Islet of Langerhans (tissue), 1 donor: ENCODE results near the gene C19orf25.
"Not testable (repeated sequence)": the region's sequence is repeated elsewhere in the genome, so short reads cannot be mapped to it uniquely, and the experiment has no call there.

Source experiments
- FAIRE-seq: peaks from one replicate; lab custom pipeline; 2011; peaks lifted over from hg19 to GRCh38; lab: Jason Lieb, UNC

C19orf25 gene

DNA sequence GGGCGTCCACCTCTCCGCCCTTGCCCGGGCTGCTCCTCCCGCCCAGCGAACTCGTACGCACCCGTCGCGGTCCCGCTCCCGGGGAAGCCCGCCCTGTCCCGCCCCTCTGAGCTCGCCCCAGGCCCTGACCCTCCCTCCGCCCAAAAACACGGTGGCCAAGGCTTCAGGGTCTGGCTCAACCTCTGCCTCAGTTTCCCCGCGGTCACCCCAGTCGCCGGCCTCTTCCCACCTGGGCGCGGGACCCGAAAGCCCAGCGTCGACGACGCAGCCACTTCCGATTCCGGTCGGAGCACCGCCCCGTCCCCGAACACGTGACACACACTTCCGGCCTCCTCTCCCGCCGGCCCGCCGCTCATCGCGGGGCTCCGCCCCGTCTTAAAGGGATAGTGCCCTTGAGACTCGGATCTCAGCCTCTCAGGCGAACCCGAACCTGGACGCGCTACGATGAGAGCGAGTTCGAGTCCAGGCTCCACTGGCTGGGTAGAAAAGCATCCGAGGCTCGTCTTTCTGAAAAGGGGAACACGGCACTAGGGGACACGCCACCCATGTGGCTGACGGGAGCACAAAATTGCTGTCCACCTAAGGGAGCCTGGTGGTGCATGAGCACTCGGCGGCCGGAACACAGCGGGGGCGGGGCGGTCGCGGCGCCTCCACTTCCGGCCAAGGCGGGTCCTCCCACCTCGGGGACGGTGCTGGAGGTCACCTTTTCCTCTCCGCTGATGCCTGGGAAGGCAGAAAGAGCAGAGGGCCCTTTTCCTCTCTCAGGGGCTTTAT, at the start of gene C19orf25:
Gene C19orf25 (minus strand): TSS at position 282 of the 774 bp plus-strand sequence. CDS start 312 bp downstream, outside the sequence.
- FAIRE-seq: peak; percentile 86

DNA sequence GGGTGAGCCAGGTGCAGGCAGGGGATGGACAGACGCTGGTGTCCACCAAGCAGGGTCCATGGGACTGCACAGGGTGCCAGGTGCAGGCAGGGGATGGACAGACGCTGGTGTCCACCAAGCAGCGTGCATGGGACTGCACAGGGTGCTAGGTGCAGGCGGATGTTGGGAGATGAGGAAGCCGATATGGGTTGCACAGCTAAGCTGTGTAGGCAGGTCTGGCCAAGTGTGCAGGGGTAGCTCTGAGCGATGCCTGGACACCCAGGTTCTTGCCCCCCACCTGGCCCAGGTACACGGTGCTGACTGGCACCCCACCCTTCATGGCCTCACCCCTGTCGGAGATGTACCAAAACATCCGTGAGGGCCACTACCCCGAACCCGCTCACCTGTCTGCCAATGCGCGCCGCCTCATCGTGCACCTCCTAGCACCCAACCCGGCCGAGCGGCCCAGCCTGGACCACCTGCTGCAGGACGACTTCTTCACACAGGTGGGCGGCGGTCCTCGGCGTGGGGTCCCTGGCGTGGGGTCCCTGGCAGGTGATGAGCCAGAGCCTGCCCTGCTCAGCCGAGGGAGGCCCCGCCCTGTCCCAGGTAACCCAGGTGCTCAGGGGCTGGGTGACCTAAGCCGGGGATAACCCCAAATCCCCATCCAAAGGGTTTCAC, 48.8 kb upstream of the C19orf25 start:
- FAIRE-seq: no peak

DNA sequence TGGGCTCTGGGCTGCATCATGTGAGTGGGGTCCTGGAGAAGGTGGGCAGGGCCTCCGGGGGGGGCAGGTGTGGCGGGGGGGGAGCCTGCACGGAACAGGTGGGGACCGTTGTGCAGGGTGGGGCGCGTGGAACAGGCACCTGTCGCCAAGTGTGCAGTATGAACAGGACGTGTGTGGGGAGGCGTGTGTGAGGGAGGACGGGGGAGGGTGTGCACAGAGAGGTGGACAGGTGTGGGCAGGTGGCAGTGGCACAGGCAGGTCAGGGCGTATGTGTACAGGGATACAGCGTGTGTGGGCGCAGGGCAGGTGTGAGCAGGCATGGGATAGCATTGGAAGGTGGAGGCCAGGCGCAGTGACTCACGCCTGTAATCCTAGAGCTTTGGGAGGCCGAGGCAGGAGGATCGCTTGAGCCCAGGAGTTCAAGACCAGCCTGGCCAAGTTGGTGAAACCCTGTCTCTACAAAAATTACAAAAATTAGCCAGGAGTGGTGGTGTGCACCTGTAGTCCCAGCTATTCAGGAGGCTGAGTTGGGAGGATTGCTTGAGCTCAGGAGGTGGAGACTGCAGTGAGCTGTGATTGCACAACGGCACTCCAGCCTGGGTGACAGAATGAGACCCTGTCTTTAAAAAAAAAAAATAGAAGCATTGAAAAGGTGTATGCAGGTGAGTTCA, 48.1 kb upstream of the C19orf25 start:
- no peak for FAIRE-seq

DNA sequence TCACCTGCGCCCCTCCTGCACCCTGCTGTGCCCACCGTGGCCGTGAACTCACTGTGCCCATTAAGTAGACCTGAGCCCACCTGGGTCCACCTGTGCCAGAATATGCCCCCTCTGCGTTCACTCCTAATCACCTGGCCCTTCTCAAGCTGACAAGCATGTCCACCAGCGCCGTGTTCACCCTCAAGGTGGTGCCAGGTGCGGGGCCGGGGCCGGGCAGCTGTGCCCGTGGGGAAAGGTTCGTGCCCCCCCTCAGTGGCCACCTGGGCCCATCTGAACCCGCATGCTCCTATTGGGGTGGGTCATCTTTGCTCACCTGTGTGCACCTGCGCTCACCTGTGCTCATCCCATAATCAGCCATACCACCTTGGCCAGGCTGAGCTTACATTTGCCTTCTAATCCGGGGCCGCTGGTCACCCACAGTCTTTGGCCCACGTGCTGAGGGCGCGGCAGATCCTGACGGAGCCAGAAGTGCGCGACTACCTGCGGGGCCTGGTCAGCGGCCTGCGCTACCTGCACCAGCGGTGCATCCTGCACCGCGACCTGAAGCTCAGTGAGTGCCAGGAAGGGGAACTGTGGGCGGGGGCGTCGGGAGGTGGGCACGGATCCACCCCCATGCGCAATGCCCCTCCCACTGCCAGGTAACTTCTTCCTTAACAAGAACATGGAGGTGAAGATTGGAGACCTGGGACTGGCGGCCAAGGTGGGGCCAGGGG, 47.2 kb upstream of the C19orf25 start:
- FAIRE-seq: no peak

DNA sequence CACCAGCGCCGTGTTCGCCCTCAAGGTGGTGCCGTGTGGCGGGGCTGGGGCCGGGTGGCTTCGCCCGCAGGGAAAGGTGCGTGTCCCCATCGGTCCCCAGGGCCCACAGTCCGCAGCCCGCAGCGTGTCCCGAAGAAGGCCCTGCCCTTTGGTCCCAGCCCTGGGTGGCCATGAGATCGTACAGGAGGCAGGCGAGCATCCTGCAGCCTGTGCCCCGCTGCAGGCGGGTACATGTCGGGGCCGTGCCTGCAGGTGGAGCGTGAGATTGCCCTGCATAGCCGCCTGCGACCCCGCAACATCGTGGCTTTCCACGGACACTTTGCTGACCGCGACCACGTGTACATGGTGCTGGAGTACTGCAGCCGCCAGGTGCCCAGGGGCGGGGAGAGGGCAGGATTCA, 46.3 kb upstream of the C19orf25 start:
- no peak for FAIRE-seq

DNA sequence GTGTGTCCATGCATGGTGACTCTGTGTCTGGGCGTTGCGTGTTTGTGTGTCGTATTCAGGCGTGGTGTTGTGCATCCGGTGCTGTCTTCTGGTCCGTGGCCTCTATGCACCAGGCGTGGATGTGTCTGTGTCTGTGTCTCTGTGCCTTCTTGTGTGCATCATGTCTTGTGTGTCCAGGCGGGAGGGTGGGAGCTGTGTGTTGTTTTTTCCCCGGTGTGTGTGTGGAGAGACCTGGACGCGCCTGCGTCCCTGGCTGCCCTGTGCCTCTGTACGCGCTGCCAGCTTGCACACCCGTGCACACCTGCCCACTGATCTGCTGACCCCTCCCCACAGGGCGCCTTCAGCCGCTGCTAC, 45.9 kb upstream of the C19orf25 start:
- FAIRE-seq: no peak

DNA sequence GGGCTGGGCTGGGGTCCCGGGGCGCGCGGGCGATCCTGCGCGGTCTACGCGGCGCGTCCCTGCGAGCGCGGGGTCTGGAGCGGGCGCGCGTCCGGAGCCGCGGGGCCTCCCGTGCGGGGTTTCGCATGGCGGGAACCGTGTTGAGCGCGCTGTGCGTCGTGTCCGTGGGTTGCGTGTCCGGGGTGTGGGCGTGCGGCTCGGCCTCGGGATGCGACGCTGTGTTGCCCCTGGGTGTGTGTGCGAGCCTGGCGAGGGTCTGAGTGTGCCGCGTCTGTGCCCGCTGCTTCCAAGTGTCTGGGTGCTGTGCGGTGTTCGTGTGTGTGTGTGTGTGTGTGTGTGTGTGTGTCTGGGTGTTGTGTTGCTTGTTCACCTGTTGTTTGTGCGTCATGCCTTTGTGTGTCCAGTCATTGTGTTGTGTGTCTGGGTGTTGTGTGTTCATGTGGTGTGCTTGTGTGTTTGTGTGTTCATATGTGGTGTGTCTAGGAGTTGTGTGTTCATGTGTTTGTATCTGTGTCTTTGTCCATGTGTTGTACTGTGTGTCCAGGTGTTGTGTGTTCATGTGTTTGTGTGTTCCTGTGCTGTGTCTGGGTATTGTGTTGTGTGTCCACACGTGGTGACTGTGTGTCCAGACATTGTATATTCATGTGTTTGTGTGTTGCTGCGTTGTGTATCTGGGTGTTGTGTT, 45.4 kb upstream of the C19orf25 start:
- FAIRE-seq: no peak

DNA sequence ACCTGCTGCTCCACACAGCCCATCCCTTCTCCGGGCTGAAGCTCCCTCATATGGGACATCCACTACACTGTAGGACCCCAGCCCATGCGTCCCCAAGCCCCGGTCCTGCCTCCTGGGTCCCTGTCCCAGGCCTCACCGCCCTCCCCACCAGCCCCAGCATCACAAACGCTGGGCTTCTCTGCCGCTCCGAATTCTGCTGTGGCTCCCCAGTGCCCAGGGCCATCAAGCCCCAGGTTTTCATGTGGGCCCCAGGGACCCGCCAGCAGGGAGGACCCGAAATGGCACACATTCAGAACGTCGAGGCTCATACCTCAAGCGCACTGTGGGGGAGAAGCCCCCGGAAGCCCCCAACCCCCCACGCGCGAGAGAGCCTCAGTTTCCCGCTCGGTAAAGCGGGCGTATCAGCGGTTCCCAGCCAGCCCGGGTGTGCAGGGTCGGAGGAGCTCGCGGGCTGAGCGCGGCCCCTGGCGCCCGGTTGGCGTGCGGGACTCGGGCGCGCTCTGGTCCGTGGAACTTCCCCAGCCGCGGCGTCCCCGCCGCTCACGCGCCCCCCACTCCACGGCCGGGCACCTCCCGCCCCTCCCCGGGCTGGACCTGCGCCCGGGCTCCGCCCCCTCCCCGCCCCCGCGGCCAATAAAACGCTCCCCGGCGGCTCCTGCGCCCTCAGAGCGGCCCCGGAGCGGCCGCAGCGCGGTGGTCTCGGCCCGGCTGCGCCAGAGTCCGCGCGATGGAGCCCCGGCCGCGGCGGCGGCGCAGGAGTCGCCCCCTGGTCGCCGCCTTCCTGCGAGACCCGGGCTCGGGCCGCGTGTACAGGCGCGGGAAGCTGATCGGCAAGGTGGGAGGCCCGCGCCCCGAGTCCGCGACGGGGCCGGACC, 44.6 kb upstream of the C19orf25 start, which contains the start of gene PLK5:
Gene PLK5 (plus strand): TSS at position 666 of the 875 bp plus-strand sequence. CDS start 2,920 bp downstream, outside the sequence.
- FAIRE-seq: no peak

DNA sequence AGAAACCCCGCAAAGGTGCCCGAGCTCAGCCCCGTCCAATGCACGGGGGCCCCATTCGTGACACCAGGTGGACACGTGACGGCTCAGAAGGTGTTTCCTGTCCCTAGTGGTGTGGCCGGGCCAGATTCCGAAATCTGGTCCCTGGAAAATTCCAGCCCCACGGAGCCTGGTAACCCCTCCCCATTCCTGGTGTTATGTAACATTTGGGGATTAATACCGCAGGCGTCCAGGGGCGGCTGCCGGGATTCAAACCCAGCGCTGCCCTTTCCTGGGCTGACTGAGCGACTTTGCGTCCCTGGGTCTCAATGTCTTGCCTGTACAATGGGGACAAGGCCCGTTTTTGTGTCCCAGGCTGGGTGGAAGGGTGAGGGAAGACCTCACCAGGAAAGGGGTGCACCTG, 43.8 kb upstream of the C19orf25 start:
- no peak for FAIRE-seq

DNA sequence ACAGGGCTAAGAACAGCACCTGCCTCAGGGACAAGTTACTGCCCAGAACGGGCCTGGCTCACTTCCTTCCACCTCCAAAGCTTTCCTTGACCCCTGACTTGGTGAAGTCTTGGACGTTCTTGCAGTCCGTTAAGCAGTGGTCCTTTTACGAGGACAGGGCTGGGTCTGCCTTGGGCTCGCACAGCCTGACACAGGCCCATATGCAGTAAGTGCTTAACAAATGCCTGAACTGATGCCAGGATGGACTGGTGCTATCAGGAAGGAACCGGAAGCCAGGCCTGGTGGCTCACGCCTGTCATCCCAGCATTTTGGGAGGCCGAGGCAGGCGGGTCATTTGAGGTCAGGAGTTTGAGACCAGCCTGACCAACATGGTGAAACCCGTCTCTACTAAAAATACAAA, 43.0 kb upstream of the C19orf25 start:
- FAIRE-seq: no peak

DNA sequence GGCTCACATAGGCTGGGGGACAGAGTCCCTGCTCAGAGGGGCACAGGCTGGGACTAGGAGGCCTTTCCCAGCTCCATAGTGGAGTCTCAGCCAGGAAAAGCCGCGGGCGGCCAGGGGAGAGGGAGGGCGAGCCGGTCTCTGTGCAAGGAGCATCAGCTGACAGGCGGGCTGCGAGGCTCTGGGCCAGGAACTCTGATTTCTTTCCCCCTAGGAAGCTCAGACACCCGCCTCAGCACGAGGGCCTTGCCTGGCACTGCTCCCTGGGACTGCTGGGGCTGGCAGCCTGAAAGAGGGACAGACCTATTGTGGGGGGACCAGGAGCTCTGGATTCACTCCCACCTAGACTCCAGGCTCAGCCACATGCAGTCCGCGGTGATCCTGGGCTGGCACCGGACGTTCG, 42.6 kb upstream of the C19orf25 start:
- no peak for FAIRE-seq

DNA sequence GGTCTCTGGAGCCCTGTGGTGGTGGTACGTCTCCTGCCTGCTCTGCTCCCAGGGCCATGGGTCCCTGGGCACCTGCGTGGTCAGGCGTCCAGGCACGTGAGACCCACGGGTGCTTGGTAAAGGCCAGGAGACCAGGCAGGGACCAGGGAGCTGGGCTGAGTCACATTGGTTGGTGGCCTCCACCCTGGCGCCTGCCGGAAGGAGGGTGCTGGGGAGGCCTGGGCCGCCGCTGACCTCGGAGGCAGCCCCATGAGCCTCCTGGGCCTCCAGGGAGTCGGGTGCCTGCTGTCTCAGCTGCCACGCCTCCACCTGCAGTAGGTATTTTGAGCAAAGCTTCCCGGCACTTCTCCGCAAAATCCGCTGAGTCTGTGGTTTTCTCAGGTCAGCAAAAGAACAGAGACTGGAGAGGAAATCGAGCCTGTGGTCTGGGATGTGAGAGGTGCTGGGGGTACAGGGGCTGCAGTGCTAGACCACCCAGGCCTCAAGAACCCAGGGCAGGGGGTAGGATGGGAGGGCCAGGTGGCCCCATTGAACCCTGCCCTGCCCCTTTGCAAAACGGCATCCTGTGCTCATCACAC, 41.3 kb upstream of the C19orf25 start:
- no peak for FAIRE-seq

DNA sequence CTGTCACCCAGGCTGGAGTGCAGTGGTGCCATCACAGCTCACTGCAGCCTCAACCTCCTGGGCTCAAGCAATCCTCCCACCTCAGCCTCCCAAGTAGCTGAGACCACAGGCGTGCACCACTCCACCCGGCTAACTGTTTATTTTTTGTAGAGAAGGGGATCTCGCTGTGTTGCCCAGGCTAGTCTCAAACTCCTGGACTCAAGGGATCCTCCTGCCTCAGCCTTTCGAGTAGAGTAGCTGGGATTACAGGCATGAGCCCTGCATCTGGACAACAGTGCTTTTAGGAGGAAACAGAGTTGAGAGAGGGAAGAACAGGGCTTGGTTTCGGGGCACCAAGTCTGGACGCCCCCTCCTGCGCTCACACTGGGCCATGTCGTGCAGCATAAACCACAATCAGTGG, 40.8 kb upstream of the C19orf25 start:
- not testable (repeated sequence) for FAIRE-seq

DNA sequence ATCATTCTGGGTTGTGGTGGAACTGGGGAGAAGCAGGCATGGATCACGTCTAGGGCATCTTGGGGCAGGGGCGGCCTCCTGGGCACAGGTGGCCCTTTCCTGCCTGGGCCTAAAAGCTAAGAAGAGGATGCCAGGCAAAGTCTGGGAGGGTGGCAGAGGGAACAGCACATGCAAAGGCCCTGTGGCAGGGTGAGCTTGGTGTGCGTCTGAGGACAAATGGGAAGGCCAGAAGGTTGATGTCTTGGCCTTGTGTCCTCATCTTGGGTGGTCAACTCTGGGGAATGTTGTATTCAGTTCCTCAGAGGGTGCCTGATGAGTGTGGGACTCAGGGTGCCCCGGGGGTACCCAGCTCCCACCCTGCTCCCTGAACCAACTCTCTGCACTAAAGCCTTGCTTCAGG, 39.5 kb upstream of the C19orf25 start:
- no peak for FAIRE-seq

DNA sequence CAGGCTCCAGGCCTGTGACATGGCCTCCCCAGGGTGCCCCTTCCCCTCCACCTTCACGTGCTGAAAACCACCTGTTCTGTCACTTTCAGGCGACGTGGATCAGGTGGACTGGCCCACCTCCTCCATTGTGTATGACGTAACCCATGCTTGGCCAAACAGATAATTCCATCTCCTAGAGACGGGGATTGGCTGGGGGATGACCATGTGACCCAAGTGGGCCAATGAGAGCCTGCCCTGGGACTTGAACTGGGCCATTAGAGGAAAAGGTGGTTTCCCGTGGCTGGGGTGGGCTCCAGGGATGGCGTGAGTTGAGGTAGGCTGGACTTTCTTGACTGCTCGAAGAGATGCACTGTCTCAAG, 37.4 kb upstream of the C19orf25 start:
- no peak for FAIRE-seq

DNA sequence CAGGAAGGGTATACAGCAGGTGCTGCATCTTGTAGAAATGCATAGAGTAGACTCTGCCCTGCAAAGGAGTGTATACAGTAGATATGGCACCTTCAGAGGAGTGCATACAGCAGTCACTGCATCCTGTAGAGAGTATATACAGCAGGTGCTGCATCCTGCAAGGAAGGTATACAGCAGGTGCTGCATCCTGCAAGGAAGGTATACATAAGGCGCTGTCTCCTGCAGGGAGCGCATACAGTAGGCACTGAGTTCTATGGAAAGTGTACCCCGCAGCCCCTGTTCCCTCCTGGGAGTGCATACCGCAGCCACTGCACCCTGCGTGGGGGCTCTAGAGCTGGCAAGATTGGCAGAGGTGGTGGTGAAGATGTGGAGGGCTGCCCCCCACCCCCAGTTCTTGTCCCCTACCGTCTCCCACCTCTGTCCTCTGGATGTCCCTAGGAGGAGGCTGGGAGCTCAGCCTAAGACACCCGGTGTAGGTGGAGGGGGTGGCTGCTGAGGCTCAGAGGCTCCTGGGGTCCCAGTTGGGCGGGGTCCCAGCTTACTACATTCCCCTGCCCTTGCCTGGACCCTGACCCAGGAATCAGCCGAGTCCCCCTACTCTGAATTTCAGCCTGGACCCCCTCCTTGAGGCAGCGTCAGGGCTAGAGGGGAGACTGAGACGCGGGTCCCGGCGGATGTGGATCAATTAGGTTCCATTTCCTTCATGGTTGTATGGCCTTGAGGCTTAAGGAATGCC, 36.1 kb upstream of the C19orf25 start:
- FAIRE-seq: no peak

DNA sequence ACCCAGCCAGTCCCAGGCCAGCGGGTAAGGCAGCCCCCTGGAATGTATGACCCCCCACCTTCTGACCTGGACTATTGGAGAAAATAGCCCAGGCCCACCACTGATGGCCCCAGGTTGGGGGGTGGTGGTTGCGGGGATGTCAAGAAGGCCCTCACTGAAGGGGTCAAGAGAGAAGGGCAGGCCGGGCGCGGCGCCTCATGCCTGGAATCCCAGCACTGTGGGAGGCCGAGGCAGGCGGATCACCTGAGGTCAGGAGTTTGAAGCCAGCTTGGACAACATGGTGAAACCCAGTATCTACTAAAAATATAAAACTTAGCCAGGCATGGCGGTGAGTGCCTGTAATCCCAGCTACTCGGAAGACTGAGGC, 35.3 kb upstream of the C19orf25 start:
- no peak for FAIRE-seq

DNA sequence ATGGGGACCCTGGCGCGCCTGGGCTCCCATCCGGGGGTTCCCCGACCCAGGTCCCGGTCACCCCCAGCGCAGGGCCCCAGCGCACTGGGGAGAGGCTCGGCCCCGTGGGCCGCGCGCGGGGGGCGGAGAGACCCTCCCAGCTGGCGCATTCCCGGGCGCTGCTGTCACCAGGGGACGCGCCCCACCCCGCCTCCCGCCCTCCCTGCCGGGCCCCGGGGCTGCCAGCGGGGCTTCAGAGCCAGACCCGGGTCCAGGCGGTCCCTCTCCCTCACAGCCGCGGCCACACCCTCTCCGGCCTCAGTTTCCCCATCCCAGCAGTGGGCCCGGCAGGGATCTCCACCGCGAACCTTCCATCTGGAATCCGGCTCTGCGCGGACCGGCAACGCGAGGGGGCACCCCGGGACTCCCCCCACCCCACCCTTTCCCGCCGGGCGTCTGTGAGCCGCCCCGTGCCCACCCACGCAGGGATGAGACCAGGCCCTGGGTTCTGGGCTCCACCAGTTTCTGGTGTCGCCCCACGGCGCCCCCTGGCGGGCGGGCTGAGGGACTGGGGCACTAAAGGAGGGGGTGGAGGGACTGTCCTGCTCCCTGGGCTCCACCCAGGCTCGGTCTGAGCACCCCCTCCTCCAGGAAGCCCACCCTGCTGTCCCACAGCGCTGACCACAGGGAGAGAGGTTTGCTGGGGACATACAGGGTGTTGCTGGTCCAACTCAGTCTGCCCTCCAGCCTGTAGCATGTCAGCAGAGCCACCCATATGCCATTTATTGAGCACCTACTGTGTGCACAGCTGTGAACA, 34.7 kb upstream of the C19orf25 start:
- no peak for FAIRE-seq
